Breast epithelium (tissue), 4 donors: ENCODE results near the gene BAD. TPM values are rescaled to one million over a fixed set of nuclear protein-coding genes. Genes with fewer than 3 reads are reported as not detected.
A peak's percentile ranks its signal among the peaks of the same experiment; 100 is the strongest.

Experiments used
- DNase-seq, 2 donors: peaks; one replicate each; pipeline ENCODE4 v3.0.0-alpha.2; 2019; ENCODE audit warnings: low spot score in 2 of 2
- H3K27ac ChIP-seq, 2 donors: fragments of 200-600 bp; sonication (generic) in 1 of 2; one replicate each; pipeline ENCODE4 v1.5.1; 2016 to 2019; ENCODE audit warnings: mild to moderate bottlenecking in 1 of 2
- H3K27me3 ChIP-seq, 2 donors: fragments of 200-600 bp; sonication (generic) in 1 of 2; one replicate each; pipeline versions ENCODE4 v1.5.1 to v1.6.0; 2017 to 2019; ENCODE audit warnings: control low read depth in 1 of 2, mild to moderate bottlenecking in 1 of 2
- H3K36me3 ChIP-seq: fragments of 200-600 bp; one replicate; pipeline ENCODE4 v1.5.1; 2019
- H3K4me1 ChIP-seq, 2 donors: fragments of 200-600 bp; sonication (generic); one replicate each; pipeline ENCODE4 v1.5.1; 2016 to 2019; ENCODE audit warnings: control low read depth in 1 of 2
- H3K4me3 ChIP-seq, 3 donors: fragments of 200-600 bp; sonication (generic); 1 replicate in 2 of 3; 2 replicates in 1 of 3; pipeline ENCODE4 v1.5.1; 2016 to 2019; ENCODE audit warnings: mild to moderate bottlenecking in 3 of 3, moderate library complexity in 2 of 3
- H3K9me3 ChIP-seq, 2 donors: fragments of 200-600 bp; sonication (generic) in 1 of 2; one replicate each; pipeline ENCODE4 v1.5.1; 2016 to 2019; ENCODE audit warnings: control low read depth in 1 of 2
- CTCF ChIP-seq, 3 donors: fragments of 450-650 bp; IDR thresholded peaks; one replicate each; pipeline ENCODE4 v1.5.1; 2016 to 2017; ENCODE audit warnings: antibody characterized with exemption in 3 of 3, mild to moderate bottlenecking in 3 of 3, moderate library complexity in 3 of 3
- POLR2A ChIP-seq: fragments of 450-650 bp; IDR thresholded peaks from one replicate; pipeline ENCODE4 v1.6.1; 2016; ENCODE audit warnings: antibody characterized with exemption, mild to moderate bottlenecking, moderate library complexity
- POLR2AphosphoS5 ChIP-seq, 3 donors: sonication (generic); formaldehyde crosslinking; IDR thresholded peaks; one replicate each; pipeline ENCODE4 v1.6.1; 2017; ENCODE audit warnings: antibody characterized with exemption in 3 of 3
- intact Hi-C: fragments of 100-400 bp; cut with DNase I; formaldehyde crosslinking; loops from one replicate; pipeline ENCODE4 v1.15.1; 2023; ENCODE audit warnings: low total_unique reads
- total RNA-seq, 3 donors: library from RNA; depleted of rRNA; stranded (reverse); fragments of >200 nt; gene quantifications; one replicate each; pipeline ENCODE4 v1.1.0, GENCODE V29; 2016

The BAD gene
- total RNA-seq, 3 donors from 2014 or later: 80.3 to 107 (median 87.5) TPM

GRCh38 chr11:64229744-64230170 lies 54.7 kb downstream of the BAD start:
- DNase-seq: no peak
- Histone ChIP-seq H3K4me1 (peaks cover 4 to 12% of the 10 kb centered on the region in 2 donors), H3K27me3 (no peaks in the 10 kb centered on the region), H3K36me3 (no peaks in the 10 kb centered on the region), H3K9me3 (no peaks in the 10 kb centered on the region), H3K4me3 (peak overlapping the region; percentile 65 to 79 (median 77)), H3K27ac (peak overlapping the region; percentile 94)
- no peak for TF ChIP-seq CTCF (IDR thresholded peaks at IDR 0.05)
- no peak for TF ChIP-seq POLR2A
- TF ChIP-seq POLR2AphosphoS5 (IDR thresholded peaks at IDR 0.05): no peak
- intact Hi-C loops: no loop called here

DNA sequence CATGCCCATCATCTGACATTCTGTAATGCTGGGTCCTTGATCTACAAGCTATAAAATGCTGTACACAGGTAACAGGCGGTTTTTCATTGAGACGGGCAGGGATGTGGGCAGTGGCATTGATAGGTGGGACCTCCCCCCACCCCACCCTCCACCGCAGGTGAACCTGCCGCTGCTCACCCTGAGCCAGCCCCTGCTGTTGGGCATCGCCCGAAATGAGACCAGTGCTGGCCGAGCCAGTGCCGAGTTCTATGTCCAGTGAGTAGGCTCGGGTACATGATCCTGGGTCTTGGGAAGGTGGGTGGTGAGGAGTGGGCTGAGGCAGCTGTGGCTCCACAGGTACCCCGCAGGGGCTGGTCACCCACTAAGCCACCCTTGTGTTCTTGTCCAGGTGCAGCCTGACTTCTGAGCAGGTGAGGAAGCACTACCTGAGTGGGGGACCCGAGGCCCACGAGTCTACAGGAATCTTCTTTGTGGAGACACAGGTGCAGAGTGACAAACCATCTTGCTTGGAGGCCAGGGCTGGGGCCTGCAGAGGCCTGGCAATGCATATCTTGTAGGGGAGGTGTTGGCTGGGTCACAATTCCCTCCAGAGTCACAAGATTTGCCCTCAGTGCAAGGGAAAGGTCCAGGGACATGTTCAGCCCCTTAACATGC lies 55.2 kb downstream of the BAD start:
- Histone ChIP-seq H3K36me3 (no peaks in the 10 kb centered on the region), H3K4me3 (peak overlapping the region in 2 of 3 donors; percentile 77 to 79), H3K27ac (peak overlapping the region; percentile 62 to 94), H3K4me1 (peaks cover 4 to 12% of the 10 kb centered on the region in 2 donors), H3K27me3 (no peaks in the 10 kb centered on the region), H3K9me3 (no peaks in the 10 kb centered on the region)
- DNase-seq: no peak
- intact Hi-C loops: no loop called here
- TF ChIP-seq POLR2AphosphoS5 (IDR thresholded peaks at IDR 0.05) (no peak), POLR2A (no peak), CTCF (IDR thresholded peaks at IDR 0.05) (no peak)

DNA sequence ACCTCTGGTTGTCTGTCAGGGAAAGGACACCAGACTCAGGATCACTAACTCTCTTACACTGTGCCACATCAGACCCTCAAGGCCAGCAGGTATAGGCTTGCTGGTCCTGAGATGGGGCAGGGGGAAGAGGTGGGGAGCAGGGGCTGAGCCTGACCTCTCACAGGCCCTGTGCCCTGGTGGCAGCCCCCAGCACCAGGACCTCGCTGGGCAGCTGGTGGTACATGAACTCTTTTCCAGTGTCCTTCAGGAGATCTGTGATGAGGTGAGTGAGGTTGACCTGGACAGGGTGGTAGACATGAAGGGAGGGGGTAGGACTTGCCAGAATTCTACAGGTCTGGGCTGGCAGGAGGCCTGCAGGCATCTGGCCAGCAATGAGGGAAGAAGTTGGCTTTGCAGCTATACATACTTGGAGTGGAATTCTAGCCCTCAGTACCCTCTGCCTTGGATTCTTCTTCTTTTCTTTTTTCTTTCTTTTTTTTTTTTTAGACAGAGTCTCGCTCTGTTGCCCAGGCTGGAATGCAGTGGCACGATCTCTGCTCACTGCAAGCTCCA lies 57.0 kb downstream of the BAD start:
- intact Hi-C loops: no loop called here

DNA sequence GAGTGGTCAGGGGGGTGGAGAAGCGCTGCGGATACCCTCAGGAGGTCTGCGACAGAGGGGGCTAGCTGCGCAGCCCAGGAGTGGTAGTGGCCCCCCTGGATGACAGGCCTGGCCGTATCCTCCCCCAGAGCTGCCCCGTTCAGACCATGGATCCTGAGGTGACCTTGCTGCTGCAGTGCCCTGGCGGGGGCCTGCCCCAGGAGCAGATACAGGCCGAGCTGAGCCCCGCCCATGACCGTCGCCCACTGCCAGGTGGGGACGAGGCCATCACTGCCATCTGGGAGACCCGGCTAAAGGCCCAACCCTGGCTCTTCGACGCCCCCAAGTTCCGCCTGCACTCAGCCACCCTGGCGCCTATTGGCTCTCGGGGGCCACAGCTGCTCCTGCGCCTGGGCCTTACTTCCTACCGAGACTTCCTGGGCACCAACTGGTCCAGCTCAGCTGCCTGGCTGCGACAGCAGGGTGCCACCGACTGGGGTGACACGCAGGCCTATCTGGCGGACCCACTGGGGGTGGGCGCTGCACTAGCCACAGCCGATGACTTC lies 57.9 kb downstream of the BAD start:
- peaks cover 0 to 4% of the 10 kb centered on the region in 2 donors for H3K4me1 ChIP-seq
- H3K4me3 ChIP-seq: peak overlapping the region; percentile 53 to 89 (median 87)
- DNase-seq: no peak
- no peaks in the 10 kb centered on the region for H3K27me3 ChIP-seq
- peak overlapping the region; percentile 91 to 95 for H3K27ac ChIP-seq
- TF ChIP-seq CTCF (IDR thresholded peaks at IDR 0.05) (no peak), POLR2AphosphoS5 (IDR thresholded peaks at IDR 0.05) (no peak), POLR2A (no peak)
- H3K9me3 ChIP-seq: no peaks in the 10 kb centered on the region
- no peaks in the 10 kb centered on the region for H3K36me3 ChIP-seq
- intact Hi-C loops: no loop called here

More for the DNA sequence above, 57.0 kb downstream of the BAD start:
- no peak for DNase-seq
- Histone ChIP-seq H3K27ac (peak overlapping the region; percentile 91 to 95), H3K9me3 (no peaks in the 10 kb centered on the region), H3K4me1 (peaks cover 0 to 4% of the 10 kb centered on the region in 2 donors), H3K4me3 (peak overlapping the region; percentile 53 to 89 (median 87)), H3K36me3 (no peaks in the 10 kb centered on the region), H3K27me3 (no peaks in the 10 kb centered on the region)
- TF ChIP-seq POLR2A (no peak), POLR2AphosphoS5 (IDR thresholded peaks at IDR 0.05) (no peak), CTCF (IDR thresholded peaks at IDR 0.05) (no peak)
